ENCODE measurements around the gene EPS8.

EPS8 gene

GRCh38 chr12:15789220-15790171 lies at the start of gene EPS8:
Gene EPS8, minus strand, starts transcription at chr12:15789388. Its CDS starts 106,437 bp downstream, at chr12:15682951.
- ATAC-seq (peak; percentile 96), DNase-seq (peak; percentile 91)

GRCh38 chr12:15837141-15837790 lies 48.1 kb upstream of the EPS8 start:
- ATAC-seq = no peak
- DNase-seq = no peak

DNA sequence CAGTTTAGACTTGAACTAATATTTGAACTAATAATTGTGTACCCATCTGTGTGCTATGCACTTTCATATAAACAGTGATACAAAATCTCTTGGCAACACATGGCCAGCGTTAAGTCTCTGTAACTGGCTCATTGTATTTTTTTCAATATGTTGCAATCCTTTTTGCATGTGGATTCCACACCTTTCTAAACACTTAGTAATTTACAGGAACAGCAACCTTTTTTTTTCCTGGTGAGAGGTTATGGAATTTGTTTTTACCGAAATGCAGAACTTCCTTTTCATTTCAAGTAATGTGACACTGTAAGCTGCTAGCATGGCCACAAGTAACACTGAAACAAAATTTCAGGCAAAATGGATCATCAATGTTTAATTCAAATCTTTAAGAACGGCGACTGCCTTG lies 45.4 kb upstream of the EPS8 start:
- ATAC-seq = no peak

DNA sequence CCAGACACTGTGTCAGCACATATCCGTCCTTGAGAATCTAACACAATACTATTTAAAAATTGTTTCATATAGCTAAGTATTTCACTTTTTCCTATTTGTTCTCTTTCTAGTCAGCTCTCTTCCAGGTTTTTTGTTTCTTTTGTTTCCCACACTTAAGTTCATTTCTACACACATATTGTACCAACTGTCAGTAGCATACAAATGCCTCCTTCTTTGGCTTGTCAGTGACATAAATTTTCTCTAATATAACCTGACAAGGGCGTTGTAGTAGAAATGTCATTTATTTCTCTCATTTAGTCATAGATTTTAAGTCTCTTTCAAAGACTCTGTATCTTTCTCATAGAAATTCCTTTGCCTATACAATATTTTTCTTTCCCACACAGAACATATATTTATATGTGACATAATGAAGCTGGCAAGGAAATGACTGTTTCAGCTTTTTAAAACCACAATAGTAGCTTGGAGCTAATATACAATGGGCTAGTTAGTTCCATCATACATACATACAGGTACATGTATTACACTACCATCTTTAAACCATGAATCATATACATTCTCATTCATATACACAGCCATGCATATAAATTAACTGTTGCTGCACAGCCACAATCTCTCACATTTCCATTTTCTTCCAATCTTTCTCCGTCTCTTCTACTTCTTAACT lies 42.3 kb upstream of the EPS8 start:
- DNase-seq (no peak), ATAC-seq (no peak)

More for the DNA sequence above, 45.4 kb upstream of the EPS8 start:
- DNase-seq = no peak

DNA sequence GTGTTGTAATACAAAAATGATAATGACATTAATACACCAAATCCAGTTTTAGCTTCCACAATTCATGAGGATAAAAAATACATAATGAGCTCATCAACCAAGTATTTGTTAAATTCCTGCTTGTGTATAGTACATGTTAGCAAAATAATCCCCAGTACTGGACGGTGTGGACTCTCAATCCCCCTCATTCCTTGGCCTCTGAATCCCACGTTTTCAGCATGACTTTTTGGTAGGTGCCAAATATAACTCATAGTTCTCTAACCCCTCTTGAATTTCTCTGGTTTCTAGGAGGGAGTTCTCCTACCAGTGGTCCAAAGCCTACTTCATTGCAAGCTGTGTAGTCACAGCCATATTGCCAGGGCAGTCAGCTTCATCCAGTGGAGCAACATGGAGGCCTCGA lies 41.4 kb upstream of the EPS8 start:
- ATAC-seq (no peak), DNase-seq (no peak)

DNA sequence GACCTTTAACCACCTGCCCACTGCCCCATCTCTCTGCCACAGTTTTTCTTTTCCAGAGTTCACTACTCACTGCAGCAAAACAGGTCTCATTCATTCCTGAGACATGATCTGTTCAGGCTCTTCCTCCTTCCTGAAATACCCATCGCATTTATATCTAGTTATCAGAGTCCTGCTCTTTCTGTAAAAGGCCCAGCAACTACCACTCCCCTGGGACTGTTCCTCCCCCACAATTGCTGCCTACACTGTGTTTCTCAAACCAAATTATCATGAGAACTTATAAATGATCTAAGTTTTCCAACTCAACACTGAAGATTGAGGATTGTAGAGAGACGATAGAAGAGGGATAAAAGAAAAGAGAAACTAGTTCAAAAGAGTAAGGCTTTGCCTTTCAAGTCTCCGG lies 40.8 kb upstream of the EPS8 start:
- ATAC-seq = no peak

DNA sequence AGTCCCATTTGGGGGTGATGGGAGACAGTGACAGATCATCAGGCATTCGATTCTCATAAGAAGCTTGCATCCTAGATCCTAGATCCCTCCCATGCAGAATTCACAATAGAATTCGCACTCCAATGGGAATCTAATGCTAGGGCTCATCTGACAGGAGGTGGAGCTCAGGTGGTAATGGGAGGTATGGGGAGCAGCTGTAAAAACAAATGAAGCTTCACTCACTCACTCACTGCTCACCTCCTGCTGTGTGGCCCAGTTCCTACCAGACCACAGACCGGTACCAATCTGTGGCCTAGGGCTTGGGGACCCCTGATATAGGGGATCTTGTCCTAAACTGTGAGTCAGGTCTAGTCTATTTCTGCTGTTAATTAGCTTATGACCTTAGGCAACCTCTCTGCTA lies 40.1 kb upstream of the EPS8 start:
- no peak for DNase-seq
- ATAC-seq = no peak

More for the DNA sequence above, 40.8 kb upstream of the EPS8 start:
- DNase-seq = no peak

DNA sequence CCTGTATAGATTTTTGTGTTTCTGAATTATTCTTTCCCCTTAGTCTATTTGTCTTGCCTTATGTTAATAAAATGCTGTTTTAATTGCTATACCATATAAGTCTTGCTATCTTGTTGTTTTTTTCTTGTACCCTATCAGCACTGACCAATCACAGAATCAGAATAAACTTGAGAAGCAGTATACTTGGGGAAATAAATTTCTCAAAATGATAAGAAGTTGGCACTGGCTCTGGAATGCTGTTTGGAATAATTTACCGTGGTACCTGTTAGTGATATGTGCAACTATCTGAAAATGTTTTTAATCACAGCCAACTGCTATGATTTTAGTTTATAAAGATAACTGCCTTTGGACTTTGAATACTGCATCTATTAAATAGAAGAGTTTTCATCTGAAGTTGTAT lies 37.9 kb upstream of the EPS8 start:
- ATAC-seq (no peak), DNase-seq (no peak)

- DNase-seq (no peak), ATAC-seq (no peak)
Measured at GRCh38 chr12:15824516-15824915, 35.3 kb upstream of the EPS8 start.

DNA sequence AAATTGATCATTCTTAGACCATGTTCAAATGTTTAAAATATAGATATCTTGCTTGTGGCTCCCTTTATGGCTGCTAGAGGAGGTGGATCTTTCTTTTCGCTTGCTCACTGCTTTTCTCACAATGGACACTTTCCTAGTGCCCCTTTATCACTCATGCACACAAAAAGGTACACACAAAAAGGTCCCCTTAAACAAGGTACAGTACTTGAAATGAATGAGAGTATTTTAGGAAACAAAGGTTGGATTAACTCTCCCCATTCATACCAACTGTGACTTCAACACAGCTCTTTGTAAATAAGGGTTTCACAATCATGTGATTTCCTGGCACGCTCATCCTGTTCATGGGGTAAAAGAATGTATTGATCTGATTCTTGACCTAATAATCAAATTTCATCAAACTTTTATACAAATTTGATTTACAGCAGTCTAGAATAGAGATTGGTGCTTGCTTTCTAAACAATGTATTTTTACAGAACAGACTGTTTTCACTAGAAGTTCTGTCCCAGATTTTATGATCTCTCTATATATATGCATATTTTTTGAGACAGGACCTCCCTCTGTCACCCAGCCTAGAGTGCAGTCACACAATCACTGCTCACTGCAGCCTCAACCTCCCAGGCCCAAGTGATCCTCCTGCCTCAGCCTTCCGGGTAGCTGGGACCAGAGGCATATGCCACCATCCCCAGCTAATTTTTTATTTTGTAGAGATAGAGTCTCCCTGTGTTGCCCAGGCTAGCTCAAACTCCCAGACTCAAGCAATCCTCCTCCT lies 34.4 kb upstream of the EPS8 start:
- ATAC-seq = no peak

GRCh38 chr12:15819644-15820437 lies 30.7 kb upstream of the EPS8 start:
- ATAC-seq = no peak
- no peak for DNase-seq

More for the DNA sequence above, 34.4 kb upstream of the EPS8 start:
- no peak for DNase-seq

DNA sequence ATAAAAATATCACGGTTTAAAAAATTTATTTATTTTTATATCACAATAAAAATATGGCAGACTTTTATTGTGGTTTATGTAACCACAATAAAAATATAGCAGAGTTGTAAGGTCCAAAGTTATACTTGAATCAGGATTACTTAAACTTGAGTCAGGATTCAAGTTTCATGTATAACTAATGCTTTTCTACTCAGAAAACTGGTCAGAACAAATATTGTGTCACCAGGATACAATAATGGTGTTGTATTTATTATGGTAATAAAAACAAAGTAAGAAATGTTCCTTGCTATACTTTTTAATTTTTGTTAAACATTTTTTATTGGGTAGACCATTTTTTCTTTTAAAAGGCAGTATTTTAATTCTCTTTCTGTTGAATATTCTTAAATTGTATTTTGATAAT lies 29.2 kb upstream of the EPS8 start:
- ATAC-seq (no peak), DNase-seq (no peak)

- ATAC-seq (no peak), DNase-seq (no peak)
Measured at GRCh38 chr12:15815730-15816129, 26.5 kb upstream of the EPS8 start.

DNA sequence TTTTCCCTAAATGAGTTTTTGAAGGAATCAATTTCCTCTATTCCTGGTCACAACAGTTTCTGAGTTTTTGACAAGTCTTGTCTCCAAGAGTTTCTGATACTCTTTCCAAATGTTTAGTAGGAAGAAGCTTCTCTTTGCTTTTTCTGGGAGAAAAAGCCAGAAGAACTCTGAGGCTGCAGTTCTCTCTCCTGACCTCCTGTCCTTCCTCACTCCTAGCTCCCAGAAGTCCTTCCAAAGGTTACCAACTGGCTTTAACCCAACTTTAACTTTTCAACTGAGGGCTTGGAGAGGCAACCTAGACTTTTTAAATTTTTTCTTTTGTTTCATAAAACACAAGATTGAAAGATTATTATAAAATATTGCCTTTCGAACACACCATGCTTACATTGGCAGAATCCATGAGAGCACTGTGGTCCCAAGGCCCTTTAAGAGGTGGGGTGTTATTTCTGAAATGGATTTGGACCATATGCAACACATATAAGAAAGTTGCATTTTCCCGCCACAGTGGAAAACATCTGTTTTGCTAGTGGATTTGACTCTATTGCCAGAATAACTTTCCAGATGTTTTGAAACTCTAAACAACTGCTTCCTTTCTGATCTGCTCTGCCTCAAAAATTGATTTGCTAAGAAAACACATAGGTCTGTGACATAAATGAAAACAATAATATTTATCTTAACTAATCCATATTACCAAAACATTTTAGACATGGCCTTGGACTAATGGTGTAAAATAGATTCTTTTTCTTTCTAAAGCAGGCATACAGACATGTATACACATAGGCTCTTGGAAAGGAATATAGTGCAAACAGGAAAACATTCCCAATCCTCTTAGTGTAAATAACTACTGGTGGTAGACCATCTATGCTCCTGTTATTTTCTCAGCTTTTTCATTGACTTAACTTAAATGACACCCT lies 22.3 kb upstream of the EPS8 start:
- DNase-seq (no peak), ATAC-seq (no peak)

- no peak for ATAC-seq
Measured at GRCh38 chr12:15808652-15809051, 19.5 kb upstream of the EPS8 start.

DNA sequence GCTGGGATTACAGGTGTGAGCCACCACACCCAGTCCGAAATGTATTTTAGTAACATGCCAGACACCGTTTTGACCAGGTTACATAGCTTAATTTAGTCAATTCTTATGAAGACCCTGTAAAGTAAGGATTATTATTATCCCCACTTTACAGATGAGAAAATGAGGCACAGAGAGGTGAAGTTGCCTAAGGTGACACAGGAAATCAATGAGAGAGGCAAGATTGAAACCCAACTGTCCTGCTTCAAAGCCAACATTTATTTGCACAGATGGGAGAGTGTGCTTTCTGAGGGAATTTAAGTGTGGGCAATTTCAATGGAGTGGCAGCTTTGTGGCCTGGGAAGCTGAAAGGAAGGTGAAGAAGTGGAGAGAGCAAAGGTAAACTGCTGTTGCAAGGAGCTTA lies 19.1 kb upstream of the EPS8 start:
- no peak for DNase-seq
- no peak for ATAC-seq

More at GRCh38 chr12:15808652-15809051, 19.5 kb upstream of the EPS8 start:
- no peak for DNase-seq

GRCh38 chr12:15806826-15807225 lies 17.6 kb upstream of the EPS8 start:
- DNase-seq (no peak), ATAC-seq (no peak)

DNA sequence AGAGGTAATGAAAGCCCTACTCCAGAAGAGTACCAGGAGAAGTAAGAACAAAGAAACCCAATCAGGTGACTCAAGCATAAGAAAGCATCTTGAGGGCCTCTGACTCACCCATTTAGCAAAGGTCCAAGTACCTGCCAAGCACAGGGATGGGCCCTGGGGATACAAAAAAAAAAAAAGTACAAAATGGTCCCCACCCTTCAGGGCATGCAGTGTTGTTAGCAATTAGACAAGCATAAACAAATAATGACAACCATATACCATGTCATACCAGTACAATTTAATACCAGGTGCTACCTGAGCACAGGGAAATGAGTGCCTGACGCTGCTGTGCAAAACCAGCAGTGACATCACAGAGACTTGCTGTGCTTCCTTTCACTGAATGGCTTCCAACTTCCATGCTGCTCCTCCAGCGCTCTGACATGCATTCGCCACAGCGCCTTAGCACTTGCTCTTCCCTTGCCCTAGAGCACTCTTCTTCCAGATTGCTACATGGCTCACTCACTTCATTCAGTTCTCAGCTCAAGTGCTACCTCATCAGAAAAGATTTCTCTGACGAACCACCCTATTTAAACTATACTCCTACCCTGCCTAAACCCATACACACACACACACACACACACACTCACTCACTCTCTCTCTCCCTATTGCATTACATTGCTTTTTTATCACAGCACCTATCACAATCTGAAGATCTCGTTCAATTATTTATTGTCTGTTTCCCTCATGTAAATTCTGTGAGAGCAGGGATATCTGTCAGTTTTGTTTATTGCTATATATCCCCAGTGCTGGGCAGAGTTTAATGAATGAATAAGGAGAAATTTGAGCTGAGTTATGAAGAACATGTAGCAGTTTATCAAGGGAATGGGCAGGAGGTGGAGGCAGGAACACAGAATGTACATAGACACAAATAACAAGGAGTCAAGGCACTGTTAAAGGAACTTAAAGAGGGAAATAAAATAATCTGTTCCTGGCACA lies 12.9 kb upstream of the EPS8 start:
- no peak for ATAC-seq

GRCh38 chr12:15800278-15800677 lies 11.1 kb upstream of the EPS8 start:
- DNase-seq = no peak
- no peak for ATAC-seq

More for the DNA sequence above, 12.9 kb upstream of the EPS8 start:
- DNase-seq = no peak
